HepG2 (cell line): Measurements from ENCODE around the gene SMIM24. TPM values are rescaled to one million over a fixed set of nuclear protein-coding genes. Genes with fewer than 3 reads are reported as not detected.

ENCODE experiments used
- GATAD2A ChIP-seq: IDR thresholded peaks from 2 replicates; pipeline ENCODE4 v1.6.1; 2016
- KMT2B ChIP-seq: IDR thresholded peaks from 2 replicates; pipeline ENCODE4 v1.6.1; 2016; ENCODE audit warnings: missing genetic modification reagents, missing compliant biosample characterization
- MEIS2 ChIP-seq: sonication (generic); formaldehyde crosslinking; IDR thresholded peaks from 2 replicates; pipeline ENCODE4 v1.9.0; 2021; ENCODE audit warnings: mild to moderate bottlenecking, missing genetic modification reagents
- MIER3 ChIP-seq: IDR thresholded peaks from 2 replicates; pipeline ENCODE4 v1.6.1; 2016; ENCODE audit warnings: missing compliant biosample characterization, borderline replicate concordance
- PCBP1 ChIP-seq: fragments of 200-400 bp; formaldehyde crosslinking; IDR thresholded peaks from 2 replicates; pipeline ENCODE4 v1.6.1; 2017; ENCODE audit warnings: mild to moderate bottlenecking, low read depth, low read length, borderline replicate concordance
- PRMT3 ChIP-seq: sonication (generic); formaldehyde crosslinking; IDR thresholded peaks from 2 replicates; pipeline ENCODE4 v1.8.1; 2022; ENCODE audit warnings: low read depth, mild to moderate bottlenecking, moderate library complexity, missing genetic modification reagents, borderline replicate concordance
- PRPF4 ChIP-seq: fragments of 200-400 bp; formaldehyde crosslinking; IDR thresholded peaks from 2 replicates; pipeline ENCODE4 v1.6.1; 2016; ENCODE audit warnings: low read length, low read depth; ENCODE audit not compliant: poor library complexity, severe bottlenecking
- SMAD9 ChIP-seq: sonication (generic); formaldehyde crosslinking; IDR thresholded peaks from 2 replicates; pipeline ENCODE4 v1.5.1; 2020; ENCODE audit warnings: mild to moderate bottlenecking, missing genetic modification reagents
- ZFP62 ChIP-seq: sonication (generic); formaldehyde crosslinking; IDR thresholded peaks from 2 replicates; pipeline ENCODE4 v1.4.0; 2020; ENCODE audit warnings: missing genetic modification reagents
- ZNF121 ChIP-seq: sonication (generic); formaldehyde crosslinking; IDR thresholded peaks from 2 replicates; pipeline ENCODE4 v1.5.0; 2020; ENCODE audit warnings: mild to moderate bottlenecking, missing genetic modification reagents
- ZNF30 ChIP-seq: sonication (generic); formaldehyde crosslinking; IDR thresholded peaks from 2 replicates; pipeline ENCODE4 v1.5.0; 2020; ENCODE audit warnings: mild to moderate bottlenecking, missing genetic modification reagents
- ZNF589 ChIP-seq: sonication (generic); formaldehyde crosslinking; conservative IDR thresholded peaks from 2 replicates; pipeline ENCODE4 v1.8.0; 2022; ENCODE audit warnings: mild to moderate bottlenecking, moderate library complexity, missing genetic modification reagents
- ZNF652 ChIP-seq: IDR thresholded peaks from 2 replicates; pipeline ENCODE4 v1.6.1; 2016; ENCODE audit warnings: low read depth, borderline replicate concordance
- ZNF737 ChIP-seq: sonication (generic); formaldehyde crosslinking; IDR thresholded peaks from 2 replicates; pipeline ENCODE4 v1.5.0; 2020; ENCODE audit warnings: missing genetic modification reagents, mild to moderate bottlenecking, borderline replicate concordance
- polyA plus RNA-seq, 8 experiments: library from polyadenylated mRNA; depleted of rRNA in 3 of 8; stranded (reverse) in 7 of 8; unstranded in 1 of 8; fragments of >200 nt; fragmentation: Illumina TruSeq in 4 of 8; extraction: Trizol in 4 of 8; gene quantifications; 2 replicates each; pipeline versions ENCODE4 v1.2.1 to v1.2.3, GENCODE V29; 2011 to 2016; ENCODE audit warnings: low read depth in 4 of 8, missing spikeins in 1 of 8, mixed read lengths in 1 of 8; ENCODE audit not compliant: insufficient read depth in 1 of 8
- total RNA-seq, 5 experiments: library from RNA; depleted of rRNA; stranded (reverse); fragments of >200 nt; fragmentation: Illumina TruSeq; extraction: Trizol; gene quantifications; 2 replicates each; pipeline ENCODE4 v1.2.3, GENCODE V29; 2016; ENCODE audit warnings: low read depth in 1 of 5
- TF ChIP-seq, protein P1 (sequence below): IDR thresholded peaks from 2 replicates; pipeline ENCODE4 v1.4.0; 2020; ENCODE audit warnings: mild to moderate bottlenecking, missing genetic modification reagents
- TF ChIP-seq, protein P2 (sequence below): sonication (generic); formaldehyde crosslinking; IDR thresholded peaks from 2 replicates; pipeline ENCODE4 v1.8.1; 2022; ENCODE audit warnings: mild to moderate bottlenecking, missing genetic modification reagents
- TF ChIP-seq, protein P3 (sequence below): sonication (generic); formaldehyde crosslinking; IDR thresholded peaks from 2 replicates; pipeline ENCODE4 v1.9.0; 2021; ENCODE audit warnings: mild to moderate bottlenecking, missing genetic modification reagents

Gene SMIM24
- total and polyA plus RNA-seq, 2 of the 13 experiments (the other 11 are each of a cell fraction or from before 2014, with no cell fraction given): 11.2 to 70.6 TPM

DNA sequence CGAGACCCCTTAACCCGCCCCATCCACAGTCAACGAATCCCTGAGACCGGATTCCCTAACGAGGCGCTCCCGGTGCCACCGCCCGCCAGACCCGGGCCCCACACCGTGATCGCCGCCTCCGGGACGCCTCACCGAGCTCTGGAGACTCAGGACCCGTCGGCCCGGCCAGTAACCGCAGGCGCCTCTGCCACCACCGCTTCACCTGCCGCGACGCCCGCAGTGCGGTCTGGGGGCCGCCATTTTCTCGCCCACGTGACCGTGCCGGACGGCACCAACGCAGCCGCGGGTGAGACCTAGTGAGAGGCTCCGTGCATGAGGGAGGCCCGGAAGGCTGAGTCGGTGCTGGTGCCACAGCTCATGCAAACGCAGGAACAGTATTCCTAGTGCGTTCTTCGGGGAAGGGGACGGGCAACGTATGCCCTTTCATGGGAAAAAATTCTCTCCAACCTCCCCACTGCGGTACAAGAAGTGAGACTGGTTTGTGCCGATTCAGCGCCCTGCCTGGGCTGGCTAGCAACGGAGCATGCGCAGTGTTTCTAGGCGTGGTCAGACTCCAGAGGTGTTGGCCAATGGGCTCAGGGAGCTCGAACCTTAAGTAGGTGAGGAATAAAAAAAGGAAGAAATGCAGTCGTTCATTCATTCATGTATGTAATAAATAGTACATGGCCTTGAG, 20.2 kb upstream of the SMIM24 start, which contains the start of gene DOHH (continued):
- TF ChIP-seq, protein P1, sequence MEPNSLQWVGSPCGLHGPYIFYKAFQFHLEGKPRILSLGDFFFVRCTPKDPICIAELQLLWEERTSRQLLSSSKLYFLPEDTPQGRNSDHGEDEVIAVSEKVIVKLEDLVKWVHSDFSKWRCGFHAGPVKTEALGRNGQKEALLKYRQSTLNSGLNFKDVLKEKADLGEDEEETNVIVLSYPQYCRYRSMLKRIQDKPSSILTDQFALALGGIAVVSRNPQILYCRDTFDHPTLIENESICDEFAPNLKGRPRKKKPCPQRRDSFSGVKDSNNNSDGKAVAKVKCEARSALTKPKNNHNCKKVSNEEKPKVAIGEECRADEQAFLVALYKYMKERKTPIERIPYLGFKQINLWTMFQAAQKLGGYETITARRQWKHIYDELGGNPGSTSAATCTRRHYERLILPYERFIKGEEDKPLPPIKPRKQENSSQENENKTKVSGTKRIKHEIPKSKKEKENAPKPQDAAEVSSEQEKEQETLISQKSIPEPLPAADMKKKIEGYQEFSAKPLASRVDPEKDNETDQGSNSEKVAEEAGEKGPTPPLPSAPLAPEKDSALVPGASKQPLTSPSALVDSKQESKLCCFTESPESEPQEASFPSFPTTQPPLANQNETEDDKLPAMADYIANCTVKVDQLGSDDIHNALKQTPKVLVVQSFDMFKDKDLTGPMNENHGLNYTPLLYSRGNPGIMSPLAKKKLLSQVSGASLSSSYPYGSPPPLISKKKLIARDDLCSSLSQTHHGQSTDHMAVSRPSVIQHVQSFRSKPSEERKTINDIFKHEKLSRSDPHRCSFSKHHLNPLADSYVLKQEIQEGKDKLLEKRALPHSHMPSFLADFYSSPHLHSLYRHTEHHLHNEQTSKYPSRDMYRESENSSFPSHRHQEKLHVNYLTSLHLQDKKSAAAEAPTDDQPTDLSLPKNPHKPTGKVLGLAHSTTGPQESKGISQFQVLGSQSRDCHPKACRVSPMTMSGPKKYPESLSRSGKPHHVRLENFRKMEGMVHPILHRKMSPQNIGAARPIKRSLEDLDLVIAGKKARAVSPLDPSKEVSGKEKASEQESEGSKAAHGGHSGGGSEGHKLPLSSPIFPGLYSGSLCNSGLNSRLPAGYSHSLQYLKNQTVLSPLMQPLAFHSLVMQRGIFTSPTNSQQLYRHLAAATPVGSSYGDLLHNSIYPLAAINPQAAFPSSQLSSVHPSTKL: no peak; the same call in 1 of the 2 replicates
- TF ChIP-seq, protein P2, sequence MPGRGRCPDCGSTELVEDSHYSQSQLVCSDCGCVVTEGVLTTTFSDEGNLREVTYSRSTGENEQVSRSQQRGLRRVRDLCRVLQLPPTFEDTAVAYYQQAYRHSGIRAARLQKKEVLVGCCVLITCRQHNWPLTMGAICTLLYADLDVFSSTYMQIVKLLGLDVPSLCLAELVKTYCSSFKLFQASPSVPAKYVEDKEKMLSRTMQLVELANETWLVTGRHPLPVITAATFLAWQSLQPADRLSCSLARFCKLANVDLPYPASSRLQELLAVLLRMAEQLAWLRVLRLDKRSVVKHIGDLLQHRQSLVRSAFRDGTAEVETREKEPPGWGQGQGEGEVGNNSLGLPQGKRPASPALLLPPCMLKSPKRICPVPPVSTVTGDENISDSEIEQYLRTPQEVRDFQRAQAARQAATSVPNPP (CRISPR knock-in tag): no peak
- TF ChIP-seq MIER3 (CRISPR knock-in tag) (peak; percentile 72; the same call in 1 of the 2 replicates), GATAD2A (CRISPR knock-in tag) (peak; percentile 50; the same call in 1 of the 2 replicates), PCBP1 (peak; percentile 82; the same call in 1 of the 2 replicates), SMAD9 (CRISPR knock-in tag) (0 out of 2 replicates have a peak, but pooled peaks have one; percentile 66), ZNF737 (CRISPR knock-in tag) (peak; percentile 66; the same call in 1 of the 2 replicates), PRPF4 (no peak), ZFP62 (CRISPR knock-in tag) (no peak), ZNF652 (CRISPR knock-in tag) (no peak), ZNF121 (CRISPR knock-in tag) (no peak), PRMT3 (CRISPR knock-in tag) (no peak), KMT2B (peak; percentile 80), MEIS2 (0 out of 2 replicates have a peak, but pooled peaks have one; percentile 45), ZNF30 (CRISPR knock-in tag) (no peak), ZNF589 (peak; percentile 89)
- TF ChIP-seq, protein P3, sequence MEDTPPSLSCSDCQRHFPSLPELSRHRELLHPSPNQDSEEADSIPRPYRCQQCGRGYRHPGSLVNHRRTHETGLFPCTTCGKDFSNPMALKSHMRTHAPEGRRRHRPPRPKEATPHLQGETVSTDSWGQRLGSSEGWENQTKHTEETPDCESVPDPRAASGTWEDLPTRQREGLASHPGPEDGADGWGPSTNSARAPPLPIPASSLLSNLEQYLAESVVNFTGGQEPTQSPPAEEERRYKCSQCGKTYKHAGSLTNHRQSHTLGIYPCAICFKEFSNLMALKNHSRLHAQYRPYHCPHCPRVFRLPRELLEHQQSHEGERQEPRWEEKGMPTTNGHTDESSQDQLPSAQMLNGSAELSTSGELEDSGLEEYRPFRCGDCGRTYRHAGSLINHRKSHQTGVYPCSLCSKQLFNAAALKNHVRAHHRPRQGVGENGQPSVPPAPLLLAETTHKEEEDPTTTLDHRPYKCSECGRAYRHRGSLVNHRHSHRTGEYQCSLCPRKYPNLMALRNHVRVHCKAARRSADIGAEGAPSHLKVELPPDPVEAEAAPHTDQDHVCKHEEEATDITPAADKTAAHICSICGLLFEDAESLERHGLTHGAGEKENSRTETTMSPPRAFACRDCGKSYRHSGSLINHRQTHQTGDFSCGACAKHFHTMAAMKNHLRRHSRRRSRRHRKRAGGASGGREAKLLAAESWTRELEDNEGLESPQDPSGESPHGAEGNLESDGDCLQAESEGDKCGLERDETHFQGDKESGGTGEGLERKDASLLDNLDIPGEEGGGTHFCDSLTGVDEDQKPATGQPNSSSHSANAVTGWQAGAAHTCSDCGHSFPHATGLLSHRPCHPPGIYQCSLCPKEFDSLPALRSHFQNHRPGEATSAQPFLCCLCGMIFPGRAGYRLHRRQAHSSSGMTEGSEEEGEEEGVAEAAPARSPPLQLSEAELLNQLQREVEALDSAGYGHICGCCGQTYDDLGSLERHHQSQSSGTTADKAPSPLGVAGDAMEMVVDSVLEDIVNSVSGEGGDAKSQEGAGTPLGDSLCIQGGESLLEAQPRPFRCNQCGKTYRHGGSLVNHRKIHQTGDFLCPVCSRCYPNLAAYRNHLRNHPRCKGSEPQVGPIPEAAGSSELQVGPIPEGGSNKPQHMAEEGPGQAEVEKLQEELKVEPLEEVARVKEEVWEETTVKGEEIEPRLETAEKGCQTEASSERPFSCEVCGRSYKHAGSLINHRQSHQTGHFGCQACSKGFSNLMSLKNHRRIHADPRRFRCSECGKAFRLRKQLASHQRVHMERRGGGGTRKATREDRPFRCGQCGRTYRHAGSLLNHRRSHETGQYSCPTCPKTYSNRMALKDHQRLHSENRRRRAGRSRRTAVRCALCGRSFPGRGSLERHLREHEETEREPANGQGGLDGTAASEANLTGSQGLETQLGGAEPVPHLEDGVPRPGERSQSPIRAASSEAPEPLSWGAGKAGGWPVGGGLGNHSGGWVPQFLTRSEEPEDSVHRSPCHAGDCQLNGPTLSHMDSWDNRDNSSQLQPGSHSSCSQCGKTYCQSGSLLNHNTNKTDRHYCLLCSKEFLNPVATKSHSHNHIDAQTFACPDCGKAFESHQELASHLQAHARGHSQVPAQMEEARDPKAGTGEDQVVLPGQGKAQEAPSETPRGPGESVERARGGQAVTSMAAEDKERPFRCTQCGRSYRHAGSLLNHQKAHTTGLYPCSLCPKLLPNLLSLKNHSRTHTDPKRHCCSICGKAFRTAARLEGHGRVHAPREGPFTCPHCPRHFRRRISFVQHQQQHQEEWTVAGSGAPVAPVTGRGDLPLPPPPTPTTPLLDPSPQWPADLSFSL: no peak
